Measurements from ENCODE around the gene URB2. TPM values are rescaled to one million over a fixed set of nuclear protein-coding genes. Genes with fewer than 3 reads are reported as not detected.
A peak's percentile ranks its signal among the peaks of the same experiment; 100 is the strongest.

Gene URB2
- total RNA-seq, 1 donor from 2014 or later = 8.2 TPM

GRCh38 chr1:229643996-229644745 lies 18.1 kb downstream of the URB2 start:
- DNase-seq (ENCODE audit: low read depth in 2 of 2) = no peak

GRCh38 chr1:229645324-229645993 lies 19.4 kb downstream of the URB2 start:
- no peak for DNase-seq (ENCODE audit: low read depth in 2 of 2)

- no peak for DNase-seq (ENCODE audit: low read depth in 2 of 2)
These were observed 22.4 kb downstream of the URB2 start for GRCh38 chr1:229648406-229648805.

- no peak for DNase-seq (ENCODE audit: low read depth in 2 of 2)
These were observed 24.0 kb downstream of the URB2 start for GRCh38 chr1:229650045-229650444.

GRCh38 chr1:229651546-229651945 lies 25.5 kb downstream of the URB2 start:
- no peak for DNase-seq (ENCODE audit: low read depth in 2 of 2)

- DNase-seq (ENCODE audit: low read depth in 2 of 2) = no peak
These were observed 27.4 kb downstream of the URB2 start for GRCh38 chr1:229653420-229653819.

GRCh38 chr1:229655781-229656180 lies 29.7 kb downstream of the URB2 start:
- DNase-seq (ENCODE audit: low read depth in 2 of 2) = no peak

- DNase-seq (ENCODE audit: low read depth in 2 of 2) = no peak
These were observed 32.1 kb downstream of the URB2 start for GRCh38 chr1:229657993-229658755.

GRCh38 chr1:229661022-229661877 lies 35.2 kb downstream of the URB2 start:
- DNase-seq (ENCODE audit: low read depth in 2 of 2) = peak; percentile 24 to 74

- no peak for DNase-seq (ENCODE audit: low read depth in 2 of 2)
These were observed 35.9 kb downstream of the URB2 start for GRCh38 chr1:229661897-229662296.

- DNase-seq (ENCODE audit: low read depth in 2 of 2) = peak; percentile 39 to 91
These were observed 38.2 kb downstream of the URB2 start for GRCh38 chr1:229664133-229664689.

GRCh38 chr1:229665912-229666558 lies 40.0 kb downstream of the URB2 start:
- no peak for DNase-seq (ENCODE audit: low read depth in 2 of 2)

- DNase-seq (ENCODE audit: low read depth in 2 of 2) = no peak
These were observed 40.5 kb downstream of the URB2 start for GRCh38 chr1:229666585-229666984.

GRCh38 chr1:229669333-229669732 lies 43.3 kb downstream of the URB2 start:
- peak in 1 of 2 donors; percentile 51 for DNase-seq (ENCODE audit: low read depth in 2 of 2)

GRCh38 chr1:229671310-229671709 lies 45.3 kb downstream of the URB2 start:
- DNase-seq (ENCODE audit: low read depth in 2 of 2) = no peak

- DNase-seq (ENCODE audit: low read depth in 2 of 2) = no peak
These were observed 46.2 kb downstream of the URB2 start for GRCh38 chr1:229672246-229672645.

- no peak for DNase-seq (ENCODE audit: low read depth in 2 of 2)
These were observed 48.0 kb downstream of the URB2 start for GRCh38 chr1:229674042-229674441.

- no peak for DNase-seq (ENCODE audit: low read depth in 2 of 2)
These were observed 49.3 kb downstream of the URB2 start for GRCh38 chr1:229675396-229675795.

- no peak for DNase-seq (ENCODE audit: low read depth in 2 of 2)
These were observed 59.1 kb downstream of the URB2 start for GRCh38 chr1:229685149-229685548.

GRCh38 chr1:229689273-229689672 lies 63.2 kb downstream of the URB2 start:
- no peak for DNase-seq (ENCODE audit: low read depth in 2 of 2)

- no peak for DNase-seq (ENCODE audit: low read depth in 2 of 2)
These were observed 63.9 kb downstream of the URB2 start for GRCh38 chr1:229689904-229690303.

Data from dermis microvascular lymphatic vessel endothelial cell (primary cell).